Measurements from ENCODE around the gene PPP1CB. TPM values are rescaled to one million over a fixed set of nuclear protein-coding genes. Genes with fewer than 3 reads are reported as not detected.
A peak's percentile ranks its signal among the peaks of the same experiment; 100 is the strongest.

The PPP1CB gene
- polyA plus RNA-seq, 1 experiment = 159 TPM

DNA sequence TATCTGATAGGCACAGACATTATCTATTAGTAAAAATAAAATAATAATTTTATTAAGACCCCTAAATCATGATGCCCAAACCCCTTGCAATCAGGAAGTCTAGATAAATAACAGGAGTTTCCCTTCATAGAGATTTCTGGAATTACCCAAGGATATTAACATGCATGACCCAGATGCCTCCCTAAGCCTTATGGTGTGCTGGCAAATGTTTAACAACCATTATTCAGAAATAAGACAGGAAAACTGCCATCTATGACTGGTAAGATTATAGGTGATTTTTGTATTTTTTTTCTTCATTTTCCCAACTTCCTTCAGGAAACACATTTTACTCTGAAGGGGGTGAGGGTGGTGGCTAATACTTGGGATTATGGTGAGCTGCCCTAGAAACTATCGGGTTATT lies 2.7 kb upstream of the PPP1CB start:
- Histone ChIP-seq H3K27me3 (ENCODE audit: control insufficient read depth, insufficient read depth, low read length) (no peaks in the 10 kb centered on the region), H3K4me3 (ENCODE audit: low read depth, low read length) (no peak overlapping the region), H3K27ac (ENCODE audit: low read depth, low read length) (no peak overlapping the region), H3K9me3 (ENCODE audit: control insufficient read depth, insufficient read depth, low read length) (no peaks in the 10 kb centered on the region)
- ChIA-PET CTCF (interaction anchor here (1.7 to 5.6 kb wide), 3 partner anchors 30 to 182 kb away, joined by 8 to 36 read pairs (median 19); no protein-coding TSS in a partner anchor), POLR2A (no interaction called here)
- DNase-seq (ENCODE audit: low read depth, low spot score) = no peak
- TF ChIP-seq, protein P1, sequence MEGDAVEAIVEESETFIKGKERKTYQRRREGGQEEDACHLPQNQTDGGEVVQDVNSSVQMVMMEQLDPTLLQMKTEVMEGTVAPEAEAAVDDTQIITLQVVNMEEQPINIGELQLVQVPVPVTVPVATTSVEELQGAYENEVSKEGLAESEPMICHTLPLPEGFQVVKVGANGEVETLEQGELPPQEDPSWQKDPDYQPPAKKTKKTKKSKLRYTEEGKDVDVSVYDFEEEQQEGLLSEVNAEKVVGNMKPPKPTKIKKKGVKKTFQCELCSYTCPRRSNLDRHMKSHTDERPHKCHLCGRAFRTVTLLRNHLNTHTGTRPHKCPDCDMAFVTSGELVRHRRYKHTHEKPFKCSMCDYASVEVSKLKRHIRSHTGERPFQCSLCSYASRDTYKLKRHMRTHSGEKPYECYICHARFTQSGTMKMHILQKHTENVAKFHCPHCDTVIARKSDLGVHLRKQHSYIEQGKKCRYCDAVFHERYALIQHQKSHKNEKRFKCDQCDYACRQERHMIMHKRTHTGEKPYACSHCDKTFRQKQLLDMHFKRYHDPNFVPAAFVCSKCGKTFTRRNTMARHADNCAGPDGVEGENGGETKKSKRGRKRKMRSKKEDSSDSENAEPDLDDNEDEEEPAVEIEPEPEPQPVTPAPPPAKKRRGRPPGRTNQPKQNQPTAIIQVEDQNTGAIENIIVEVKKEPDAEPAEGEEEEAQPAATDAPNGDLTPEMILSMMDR (IDR thresholded peaks at IDR 0.05; ENCODE audit: low read depth, low read length) = no peak

DNA sequence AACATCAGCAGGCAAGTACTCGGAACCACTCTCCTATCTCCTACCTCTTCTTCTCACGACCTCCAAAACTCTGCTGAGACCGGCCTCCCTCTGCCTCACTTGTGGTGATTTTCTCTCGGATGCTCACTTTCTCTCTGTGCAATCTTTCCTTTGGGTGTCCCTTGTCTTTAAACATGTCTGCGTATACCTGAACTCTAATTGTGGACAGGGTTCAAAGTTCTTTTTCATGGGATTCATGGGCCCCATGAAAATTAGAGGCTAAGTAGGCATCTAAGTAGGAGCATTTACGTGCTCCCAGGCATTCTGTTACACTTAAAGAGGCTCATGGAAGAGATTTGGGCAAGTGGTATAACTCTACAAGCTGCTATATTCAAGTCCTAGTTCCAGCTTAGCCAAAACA lies 2.1 kb upstream of the PPP1CB start:
- ChIA-PET CTCF (interaction anchor here (1.7 to 5.6 kb wide), 3 partner anchors 30 to 182 kb away, joined by 8 to 36 read pairs (median 19); no protein-coding TSS in a partner anchor), POLR2A (no interaction called here)
- DNase-seq (ENCODE audit: low read depth, low spot score) = no peak
- Histone ChIP-seq H3K27me3 (ENCODE audit: control insufficient read depth, insufficient read depth, low read length) (no peaks in the 10 kb centered on the region), H3K4me3 (ENCODE audit: low read depth, low read length) (no peak overlapping the region), H3K27ac (ENCODE audit: low read depth, low read length) (no peak overlapping the region), H3K9me3 (ENCODE audit: control insufficient read depth, insufficient read depth, low read length) (no peaks in the 10 kb centered on the region)
- TF ChIP-seq, protein P1 (IDR thresholded peaks at IDR 0.05; ENCODE audit: low read depth, low read length) = no peak

DNA sequence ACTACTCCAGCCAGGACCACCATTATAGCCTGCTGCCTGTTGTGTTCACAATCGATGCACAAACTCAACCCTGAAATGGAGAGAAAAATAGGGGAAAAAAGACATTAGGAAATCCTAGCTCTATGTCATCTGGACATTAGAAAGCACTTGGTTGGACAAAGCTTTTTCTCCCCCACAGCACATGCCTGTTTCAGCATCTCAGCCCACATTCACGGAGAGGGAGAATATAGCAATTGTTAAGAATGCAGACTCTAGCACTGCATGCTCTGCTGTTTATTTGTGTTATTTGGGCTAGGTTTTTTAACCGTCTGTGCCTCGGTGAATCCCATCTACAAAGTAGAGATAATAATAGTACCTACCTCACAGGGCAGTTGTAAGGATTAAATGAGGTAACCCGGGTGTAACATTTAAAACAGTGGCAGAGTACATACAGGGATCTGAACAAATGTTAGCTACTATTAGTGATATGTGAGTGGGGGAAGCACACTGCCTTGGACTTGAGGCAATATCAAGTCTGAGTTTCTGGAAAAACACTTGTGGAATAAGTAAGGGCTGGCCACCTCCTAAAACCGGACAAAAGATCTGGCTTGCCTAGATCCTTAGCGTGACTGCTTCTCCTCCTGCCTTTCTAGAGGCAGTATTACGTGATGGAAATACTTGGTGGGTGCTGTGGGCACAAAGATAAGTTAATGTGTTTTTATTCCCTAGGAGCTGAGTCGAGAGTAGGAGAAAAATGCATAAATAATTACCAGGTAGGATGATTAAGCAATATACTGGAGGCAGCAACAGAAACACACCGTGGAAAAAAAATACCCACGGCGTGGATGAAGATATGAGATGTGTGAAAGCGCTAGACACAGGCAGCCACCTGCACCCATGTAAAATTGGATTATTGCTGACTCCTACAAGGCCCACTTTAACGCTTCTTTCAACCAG lies 1.0 kb upstream of the PPP1CB start:
- DNase-seq (ENCODE audit: low read depth, low spot score) = no peak
- CTCF ChIA-PET = interaction anchor here (0.8 to 5.6 kb wide), 4 partner anchors 9 to 1028 kb away, joined by 3 to 36 read pairs (median 11); no protein-coding TSS in a partner anchor
- POLR2A ChIA-PET = interaction anchor here (0.6 to 1.9 kb wide), 6 partner anchors 21 to 184 kb away, joined by 3 to 20 read pairs (median 4); no protein-coding TSS in a partner anchor

DNA sequence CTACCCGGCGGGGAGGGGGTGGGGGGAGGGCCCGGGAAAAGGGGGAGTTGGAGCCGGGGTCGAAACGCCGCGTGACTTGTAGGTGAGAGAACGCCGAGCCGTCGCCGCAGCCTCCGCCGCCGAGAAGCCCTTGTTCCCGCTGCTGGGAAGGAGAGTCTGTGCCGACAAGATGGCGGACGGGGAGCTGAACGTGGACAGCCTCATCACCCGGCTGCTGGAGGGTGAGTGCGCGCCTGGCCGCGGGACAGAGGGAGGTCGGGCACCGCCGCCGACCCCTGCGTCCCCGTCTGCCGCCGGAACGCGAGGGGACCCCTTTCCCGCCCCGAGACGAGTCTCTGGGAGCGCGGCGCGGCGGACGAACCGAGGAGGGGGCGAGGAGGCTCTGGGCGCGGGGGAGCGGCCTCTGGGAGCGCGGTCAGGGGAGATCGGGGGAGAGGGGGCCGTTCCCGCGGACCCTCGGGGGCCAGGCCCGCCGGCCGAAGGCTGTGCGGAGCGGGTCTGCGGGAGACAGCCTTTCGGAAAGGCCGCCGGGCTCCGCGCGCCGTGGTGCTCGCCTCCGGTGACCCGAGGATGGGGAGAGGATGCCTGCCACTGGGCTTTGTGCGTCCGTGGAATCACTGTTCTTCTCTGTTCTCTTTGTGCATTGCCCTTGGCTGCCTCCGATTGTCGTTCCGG lies 463 bp downstream of the PPP1CB start:
- Histone ChIP-seq H3K4me3 (ENCODE audit: low read depth, low read length) (peak overlapping the region; percentile 93), H3K27ac (ENCODE audit: low read depth, low read length) (peak overlapping the region; percentile 94), H3K9me3 (ENCODE audit: control insufficient read depth, insufficient read depth, low read length) (no peaks in the 10 kb centered on the region), H3K27me3 (ENCODE audit: control insufficient read depth, insufficient read depth, low read length) (no peaks in the 10 kb centered on the region)
- DNase-seq (ENCODE audit: low read depth, low spot score) = no peak
- TF ChIP-seq, protein P1 (IDR thresholded peaks at IDR 0.05; ENCODE audit: low read depth, low read length) = no peak
- ChIA-PET POLR2A (interaction anchor here (0.5 to 1.9 kb wide), 20 partner anchors 31 to 1048 kb away, joined by 3 to 20 read pairs (median 4); partner anchors contain the start of gene WDR43), CTCF (interaction anchor here (0.6 to 5.6 kb wide), 6 partner anchors 88 to 1029 kb away, joined by 3 to 36 read pairs (median 4); no protein-coding TSS in a partner anchor)

More for the DNA sequence above, 1.0 kb upstream of the PPP1CB start:
- peak overlapping the region; percentile 67 for H3K4me3 ChIP-seq (ENCODE audit: low read depth, low read length)
- H3K27me3 ChIP-seq (ENCODE audit: control insufficient read depth, insufficient read depth, low read length) = no peaks in the 10 kb centered on the region
- peak overlapping the region; percentile 87 for H3K27ac ChIP-seq (ENCODE audit: low read depth, low read length)
- TF ChIP-seq, protein P1 (IDR thresholded peaks at IDR 0.05; ENCODE audit: low read depth, low read length) = peak; percentile 17
- no peaks in the 10 kb centered on the region for H3K9me3 ChIP-seq (ENCODE audit: control insufficient read depth, insufficient read depth, low read length)
